OCI-LY3 (cell line): ENCODE data around the gene TRIM71.

Experiments used
- H2AFZ ChIP-seq: fragments of 200-600, 300-600 bp; shearing (Covaris generic); 2 replicates; pipeline ENCODE4 v1.6.0; 2014; ENCODE audit warnings: antibody characterized with exemption, low read depth, low read length
- H3K27ac ChIP-seq: fragments of 200-600, 300-600 bp; sonication (generic); 2 replicates; pipeline ENCODE4 v1.5.1; 2014; ENCODE audit warnings: mild to moderate bottlenecking, low read length, moderate library complexity, mixed read lengths
- H3K27me3 ChIP-seq: fragments of 200-600, 300-600 bp; sonication (generic); 2 replicates; pipeline ENCODE4 v1.6.1; 2014; ENCODE audit warnings: low read depth, low read length, mixed read lengths
- H3K36me3 ChIP-seq: fragments of 200-600, 300-600 bp; sonication (generic); replicated peaks from 2 replicates; pipeline ENCODE3; 2014; ENCODE audit warnings: low read depth, low read length, mixed read lengths
- H3K4me1 ChIP-seq: fragments of 300-600, 200-600 bp; sonication (generic); 2 replicates; pipeline ENCODE4 v1.6.1; 2014; ENCODE audit warnings: low read length, mixed read lengths
- H3K4me2 ChIP-seq: fragments of 200-600, 300-600 bp; sonication (generic); 2 replicates; pipeline ENCODE4 v1.6.1; 2014; ENCODE audit warnings: low read length, mixed read lengths
- H3K4me3 ChIP-seq: fragments of 300-600, 200-600 bp; sonication (generic); 2 replicates; pipeline ENCODE4 v1.5.1; 2014; ENCODE audit warnings: antibody characterized with exemption, mild to moderate bottlenecking, low read length, moderate library complexity
- H3K79me2 ChIP-seq: fragments of 300-600, 200-600 bp; shearing (Covaris generic); 2 replicates; pipeline ENCODE4 v1.6.1; 2014; ENCODE audit warnings: mild to moderate bottlenecking, low read length, mixed read lengths
- H3K9ac ChIP-seq: fragments of 300-600, 200-600 bp; shearing (Covaris generic); 2 replicates; pipeline ENCODE4 v1.6.0; 2014; ENCODE audit warnings: mild to moderate bottlenecking, low read length, moderate library complexity
- H3K9me3 ChIP-seq: fragments of 200-600, 300-600 bp; shearing (Covaris generic); 2 replicates; pipeline ENCODE4 v1.6.1; 2014; ENCODE audit warnings: low read length, mixed read lengths; ENCODE audit not compliant: insufficient read depth
- H4K20me1 ChIP-seq: fragments of 200-600, 300-600 bp; sonication (generic); 2 replicates; pipeline ENCODE4 v1.6.1; 2016; ENCODE audit warnings: low read length, mixed read lengths; ENCODE audit not compliant: insufficient read depth
- EZH2phosphoT487 ChIP-seq: fragments of 200-600 bp; shearing (Covaris generic); IDR thresholded peaks from 2 replicates; pipeline ENCODE4 v1.6.1; 2018; ENCODE audit warnings: antibody characterized with exemption, mixed run types, low read depth
- TF ChIP-seq, protein P1 (sequence below): fragments of 200-600, 300-600 bp; sonication (generic); IDR thresholded peaks from 2 replicates; pipeline ENCODE4 v1.5.1; 2014; ENCODE audit warnings: antibody characterized with exemption, low read length, low read depth

TRIM71 gene

GRCh38 chr3:32884591-32884990 lies 66.8 kb downstream of the TRIM71 start:
- Histone ChIP-seq H3K4me1 (peaks cover 20% of the 10 kb centered on the region), H3K9ac (no peak overlapping the region), H3K79me2 (no peaks in the 10 kb centered on the region), H3K27me3 (peaks cover 9% of the 10 kb centered on the region; the same call in 1 of the 2 replicates), H3K36me3 (no peaks in the 10 kb centered on the region), H3K4me2 (no peak overlapping the region), H3K4me3 (no peak overlapping the region), H4K20me1 (no peaks in the 10 kb centered on the region), H3K27ac (no peak overlapping the region), H3K9me3 (no peaks in the 10 kb centered on the region), H2AFZ (no peak overlapping the region)
- TF ChIP-seq, protein P1, sequence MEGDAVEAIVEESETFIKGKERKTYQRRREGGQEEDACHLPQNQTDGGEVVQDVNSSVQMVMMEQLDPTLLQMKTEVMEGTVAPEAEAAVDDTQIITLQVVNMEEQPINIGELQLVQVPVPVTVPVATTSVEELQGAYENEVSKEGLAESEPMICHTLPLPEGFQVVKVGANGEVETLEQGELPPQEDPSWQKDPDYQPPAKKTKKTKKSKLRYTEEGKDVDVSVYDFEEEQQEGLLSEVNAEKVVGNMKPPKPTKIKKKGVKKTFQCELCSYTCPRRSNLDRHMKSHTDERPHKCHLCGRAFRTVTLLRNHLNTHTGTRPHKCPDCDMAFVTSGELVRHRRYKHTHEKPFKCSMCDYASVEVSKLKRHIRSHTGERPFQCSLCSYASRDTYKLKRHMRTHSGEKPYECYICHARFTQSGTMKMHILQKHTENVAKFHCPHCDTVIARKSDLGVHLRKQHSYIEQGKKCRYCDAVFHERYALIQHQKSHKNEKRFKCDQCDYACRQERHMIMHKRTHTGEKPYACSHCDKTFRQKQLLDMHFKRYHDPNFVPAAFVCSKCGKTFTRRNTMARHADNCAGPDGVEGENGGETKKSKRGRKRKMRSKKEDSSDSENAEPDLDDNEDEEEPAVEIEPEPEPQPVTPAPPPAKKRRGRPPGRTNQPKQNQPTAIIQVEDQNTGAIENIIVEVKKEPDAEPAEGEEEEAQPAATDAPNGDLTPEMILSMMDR = no peak
- TF ChIP-seq EZH2phosphoT487 = no peak

DNA sequence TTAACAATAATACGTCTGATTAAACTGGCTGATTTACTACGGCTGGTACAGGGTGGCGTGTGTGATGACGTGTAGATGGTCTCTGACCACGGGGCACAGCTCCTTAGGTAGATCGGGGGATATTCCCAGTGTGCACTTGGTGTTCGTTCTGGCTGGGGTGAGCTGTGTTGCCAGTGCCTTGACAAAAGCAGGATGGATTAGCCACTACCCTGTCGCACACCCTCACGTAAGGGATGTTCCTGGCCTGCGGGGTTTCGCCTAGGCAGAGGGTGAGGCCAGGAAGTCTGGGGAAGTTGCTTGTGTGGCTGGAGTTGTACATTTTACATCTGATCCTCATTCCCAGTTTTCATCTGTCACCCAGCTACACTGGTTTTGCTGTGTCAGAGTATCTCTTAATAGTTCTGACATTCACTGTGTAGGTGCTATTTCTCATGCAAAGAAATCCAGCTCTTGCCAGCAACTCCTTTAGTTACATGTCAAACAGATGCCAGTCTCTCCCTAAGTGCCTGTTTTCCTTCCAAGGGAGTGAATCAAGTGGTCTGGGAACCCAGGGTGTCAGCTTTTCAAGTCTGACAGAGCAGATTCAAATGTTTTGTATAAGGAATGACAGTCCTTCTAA lies 67.6 kb downstream of the TRIM71 start:
- Histone ChIP-seq H3K4me2 (no peak overlapping the region), H3K4me1 (peaks cover 20% of the 10 kb centered on the region), H3K4me3 (no peak overlapping the region), H3K36me3 (no peaks in the 10 kb centered on the region), H3K27me3 (peaks cover 9% of the 10 kb centered on the region; the same call in 1 of the 2 replicates), H3K9ac (no peak overlapping the region), H3K9me3 (no peaks in the 10 kb centered on the region), H3K79me2 (no peaks in the 10 kb centered on the region), H4K20me1 (no peaks in the 10 kb centered on the region), H3K27ac (no peak overlapping the region), H2AFZ (no peak overlapping the region)
- no peak for TF ChIP-seq EZH2phosphoT487
- TF ChIP-seq, protein P1 = no peak

DNA sequence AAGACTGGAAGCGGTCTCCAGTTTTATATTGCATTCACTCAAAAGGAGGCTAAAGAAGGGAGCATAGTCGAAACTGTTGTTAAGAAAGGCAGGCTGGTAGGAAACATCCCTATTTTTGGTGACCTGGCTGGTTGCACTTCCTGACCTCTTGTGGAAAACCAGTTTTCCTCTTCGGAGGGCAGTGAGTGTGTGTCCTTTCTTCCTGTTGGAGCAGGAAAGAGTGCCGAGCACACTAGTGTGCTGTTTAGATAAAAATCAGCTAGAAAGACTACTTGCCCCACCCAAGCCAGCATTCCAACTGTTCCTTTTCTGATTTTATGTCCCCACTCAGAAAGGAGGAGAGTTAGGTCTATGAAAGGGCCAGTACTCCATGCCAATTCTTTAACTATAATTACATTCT lies 68.5 kb downstream of the TRIM71 start:
- no peaks in the 10 kb centered on the region for H3K79me2 ChIP-seq
- H2AFZ ChIP-seq = no peak overlapping the region
- H3K4me1 ChIP-seq = peaks cover 20% of the 10 kb centered on the region
- TF ChIP-seq EZH2phosphoT487 = no peak
- TF ChIP-seq, protein P1 = no peak
- no peaks in the 10 kb centered on the region for H3K9me3 ChIP-seq
- H3K4me3 ChIP-seq = no peak overlapping the region
- H3K9ac ChIP-seq = no peak overlapping the region
- no peaks in the 10 kb centered on the region for H4K20me1 ChIP-seq
- H3K36me3 ChIP-seq = no peaks in the 10 kb centered on the region
- no peak overlapping the region for H3K27ac ChIP-seq
- H3K27me3 ChIP-seq = peaks cover 7% of the 10 kb centered on the region; the same call in 1 of the 2 replicates
- H3K4me2 ChIP-seq = no peak overlapping the region

DNA sequence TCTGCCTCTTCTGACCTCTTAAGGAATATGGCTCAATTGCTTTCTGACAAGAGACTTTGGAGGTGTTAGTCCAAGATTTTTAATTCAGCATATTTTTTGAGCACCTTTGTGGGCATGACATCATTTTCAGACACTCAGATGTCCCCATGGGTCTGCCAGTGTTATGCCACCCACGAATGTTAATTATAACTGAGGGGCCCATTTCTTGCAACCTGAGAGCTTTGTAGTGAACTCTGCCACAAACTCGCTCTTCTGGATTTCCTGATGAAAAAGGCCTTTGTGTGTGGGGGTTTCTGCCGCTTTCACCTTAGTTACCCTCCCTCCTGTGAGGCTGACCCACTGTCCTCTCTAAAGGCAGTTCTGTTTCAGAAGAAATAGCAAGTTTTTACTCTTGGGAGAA lies 69.1 kb downstream of the TRIM71 start:
- H3K4me1 ChIP-seq = peaks cover 20% of the 10 kb centered on the region
- no peaks in the 10 kb centered on the region for H4K20me1 ChIP-seq
- no peaks in the 10 kb centered on the region for H3K9me3 ChIP-seq
- no peak overlapping the region for H3K9ac ChIP-seq
- no peak overlapping the region for H3K4me3 ChIP-seq
- TF ChIP-seq, protein P1 = no peak
- TF ChIP-seq EZH2phosphoT487 = no peak
- 0 out of 2 replicates have a peak, but pooled peaks cover under 1% of the 10 kb centered on the region for H3K27me3 ChIP-seq
- H3K27ac ChIP-seq = no peak overlapping the region
- no peak overlapping the region for H3K4me2 ChIP-seq
- no peaks in the 10 kb centered on the region for H3K79me2 ChIP-seq
- no peak overlapping the region for H2AFZ ChIP-seq
- no peaks in the 10 kb centered on the region for H3K36me3 ChIP-seq
